H1 (cell line): ENCODE data around the gene MYO1D. TPM values are rescaled to one million over a fixed set of nuclear protein-coding genes. Genes with fewer than 3 reads are reported as not detected.
A peak's percentile ranks its signal among the peaks of the same experiment; 100 is the strongest.

ENCODE experiments used
- CTCF ChIA-PET: fragments of 300-600 bp; sonication (Branson Sonifier 250); formaldehyde crosslinking; loops from one replicate; lab custom pipeline; 2021; ENCODE audit not compliant: partially characterized antibody; lab: Charles Lee
- POLR2A ChIA-PET: fragments of 300-600 bp; sonication (Branson Sonifier 250); formaldehyde crosslinking; loops from one replicate; lab custom pipeline; 2021; ENCODE audit warnings: inconsistent platforms; ENCODE audit not compliant: partially characterized antibody; lab: Charles Lee
- DNase-seq, 2 experiments: peaks; one replicate each; pipeline versions ENCODE4 v3.0.0 to v3.0.0-alpha.2; 2010 to 2022; ENCODE audit warnings: low spot score in 2 of 2, low read depth in 1 of 2, mixed read lengths in 1 of 2
- FAIRE-seq: peaks from 2 replicates; lab custom pipeline; 2011; peaks lifted over from hg19 to GRCh38; lab: Jason Lieb, UNC
- H2AFZ ChIP-seq: 2 replicates; pipeline ENCODE4 v1.8.1; 2012; ENCODE audit warnings: low read length, inconsistent platforms
- H2AK5ac ChIP-seq: 2 replicates; pipeline ENCODE4 v1.6.1; 2013; ENCODE audit warnings: low read depth, low read length
- H2BK120ac ChIP-seq: replicated peaks from 2 replicates; pipeline ENCODE3; 2013; ENCODE audit warnings: low read depth, low read length, inconsistent platforms
- H2BK12ac ChIP-seq: 2 replicates; pipeline ENCODE4 v1.6.1; 2013; ENCODE audit warnings: low read depth, low read length
- H2BK15ac ChIP-seq: 2 replicates; pipeline ENCODE4 v1.6.1; 2013; ENCODE audit warnings: low read length
- H2BK20ac ChIP-seq: 2 replicates; pipeline ENCODE4 v1.6.1; 2013; ENCODE audit warnings: low read length
- H2BK5ac ChIP-seq: 2 replicates; pipeline ENCODE4 v1.6.1; 2013; ENCODE audit warnings: low read depth, low read length
- H3K14ac ChIP-seq: 2 replicates; pipeline ENCODE4 v1.6.1; 2013; ENCODE audit warnings: inconsistent platforms; ENCODE audit not compliant: insufficient read length
- H3K18ac ChIP-seq: 2 replicates; pipeline ENCODE4 v1.6.1; 2013; ENCODE audit warnings: low read length; ENCODE audit errors: extremely low read depth
- H3K23ac ChIP-seq: 2 replicates; pipeline ENCODE4 v1.6.1; 2013; ENCODE audit warnings: inconsistent platforms; ENCODE audit not compliant: insufficient read length
- H3K23me2 ChIP-seq: 2 replicates; pipeline ENCODE4 v1.6.1; 2013; ENCODE audit warnings: low read depth, low read length
- H3K27ac ChIP-seq: 2 replicates; pipeline ENCODE4 v1.6.1; 2011; ENCODE audit warnings: low read depth, low read length, inconsistent platforms
- H3K27me3 ChIP-seq, 4 experiments: replicated peaks in 1 of 4; 1 replicate in 1 of 4; 2 replicates in 3 of 4; pipeline versions ENCODE4 v1.6.1 to v1.8.1; 2011 to 2013; ENCODE audit warnings: low read length in 3 of 4, mild to moderate bottlenecking in 3 of 4, inconsistent platforms in 2 of 4, mixed read lengths in 2 of 4, moderate library complexity in 1 of 4; ENCODE audit not compliant: control insufficient read depth in 3 of 4, insufficient read depth in 3 of 4; ENCODE audit errors: extremely low read depth in 1 of 4
- H3K36me3 ChIP-seq, 4 experiments: 2 replicates each; pipeline versions ENCODE4 v1.6.1 to v1.8.1; 2011 to 2013; ENCODE audit warnings: mild to moderate bottlenecking in 4 of 4, low read length in 3 of 4, moderate library complexity in 2 of 4, control low read depth in 1 of 4, inconsistent platforms in 1 of 4; ENCODE audit not compliant: insufficient read depth in 4 of 4, control insufficient read depth in 2 of 4
- H3K4ac ChIP-seq: replicated peaks from 2 replicates; pipeline ENCODE3; 2013; ENCODE audit warnings: low read length, low read depth, mixed read lengths, inconsistent platforms; ENCODE audit not compliant: insufficient read length
- H3K4me1 ChIP-seq, 4 experiments: replicated peaks in 1 of 4; 1 replicate in 1 of 4; 2 replicates in 3 of 4; pipeline versions ENCODE4 v1.6.1 to v1.8.1; 2011 to 2013; ENCODE audit warnings: low read length in 3 of 4, inconsistent platforms in 2 of 4, mixed read lengths in 1 of 4; ENCODE audit not compliant: insufficient read depth in 4 of 4, control insufficient read depth in 3 of 4
- H3K4me2 ChIP-seq, 2 experiments: 2 replicates each; pipeline versions ENCODE4 v1.6.1 to v1.8.1; 2011 to 2013; ENCODE audit warnings: low read depth in 2 of 2, low read length in 2 of 2, control low read depth in 1 of 2, inconsistent platforms in 1 of 2, mild to moderate bottlenecking in 1 of 2; ENCODE audit not compliant: insufficient read depth in 1 of 2
- H3K4me3 ChIP-seq, 4 experiments: fragments of 200-600, 300-600 bp in 1 of 4; sonication (generic), shearing (Covaris generic), sonication (Bioruptor Twin) in 1 of 4; 2 replicates each; pipeline versions ENCODE4 v1.5.1 to v1.8.1; 2011 to 2016; ENCODE audit warnings: low read length in 4 of 4, low read depth in 3 of 4, control low read depth in 2 of 4, inconsistent platforms in 2 of 4, mild to moderate bottlenecking in 2 of 4, mixed read lengths in 1 of 4, moderate library complexity in 1 of 4; ENCODE audit not compliant: insufficient read depth in 2 of 4; ENCODE audit errors: extremely low read depth in 1 of 4
- H3K56ac ChIP-seq: replicated peaks from 2 replicates; pipeline ENCODE3; 2013; ENCODE audit warnings: low read depth, mild to moderate bottlenecking, mixed read lengths, low read length, inconsistent platforms; ENCODE audit not compliant: insufficient read length
- H3K79me1 ChIP-seq: 2 replicates; pipeline ENCODE4 v1.6.1; 2013; ENCODE audit warnings: low read depth, low read length, control low read depth
- H3K79me2 ChIP-seq, 2 experiments: 2 replicates each; pipeline versions ENCODE4 v1.6.1 to v1.8.1; 2012 to 2013; ENCODE audit warnings: low read length in 2 of 2, mild to moderate bottlenecking in 2 of 2, inconsistent platforms in 1 of 2; ENCODE audit not compliant: insufficient read depth in 2 of 2, control insufficient read depth in 1 of 2
- H3K9ac ChIP-seq, 4 experiments: replicated peaks in 1 of 4; 1 replicate in 1 of 4; 2 replicates in 3 of 4; pipeline versions ENCODE4 v1.6.1 to v1.8.1; 2011 to 2013; ENCODE audit warnings: low read depth in 3 of 4, low read length in 3 of 4, control low read depth in 2 of 4, mild to moderate bottlenecking in 2 of 4, moderate library complexity in 2 of 4, inconsistent platforms in 1 of 4; ENCODE audit errors: extremely low read depth in 1 of 4
- H3K9me3 ChIP-seq, 2 experiments: 2 replicates each; pipeline versions ENCODE4 v1.6.1 to v1.8.1; 2012 to 2013; ENCODE audit warnings: mild to moderate bottlenecking in 2 of 2, moderate library complexity in 2 of 2, control low read depth in 1 of 2, inconsistent platforms in 1 of 2, low read depth in 1 of 2, low read length in 1 of 2, mixed read lengths in 1 of 2; ENCODE audit not compliant: insufficient read depth in 2 of 2
- H4K20me1 ChIP-seq, 2 experiments: replicated peaks in 1 of 2; 2 replicates each; pipeline versions ENCODE3 to v1.8.1; 2011 to 2013; ENCODE audit warnings: inconsistent platforms in 2 of 2, low read length in 2 of 2, mild to moderate bottlenecking in 1 of 2; ENCODE audit not compliant: insufficient read depth in 2 of 2, control insufficient read depth in 1 of 2
- H4K5ac ChIP-seq: 2 replicates; pipeline ENCODE4 v1.6.1; 2013; ENCODE audit warnings: low read length, low read depth, mixed read lengths, inconsistent platforms; ENCODE audit not compliant: insufficient read length
- H4K8ac ChIP-seq: 2 replicates; pipeline ENCODE4 v1.8.0; 2013; ENCODE audit warnings: mild to moderate bottlenecking, moderate library complexity, low read length, inconsistent platforms; ENCODE audit not compliant: insufficient read depth; ENCODE audit errors: extremely low read depth
- H4K91ac ChIP-seq: replicated peaks from 2 replicates; pipeline ENCODE3; 2013; ENCODE audit warnings: low read length, mixed read lengths, inconsistent platforms; ENCODE audit not compliant: insufficient read length
- HDAC2 ChIP-seq, 2 experiments: fragments of 300-600 bp in 1 of 2; sonication (generic) in 1 of 2; IDR thresholded peaks; 2 replicates each; pipeline ENCODE4 v1.6.1; 2011 to 2012; ENCODE audit warnings: low read depth in 2 of 2, low read length in 2 of 2, mild to moderate bottlenecking in 2 of 2, moderate library complexity in 2 of 2, borderline replicate concordance in 1 of 2, inconsistent platforms in 1 of 2
- SAP30 ChIP-seq: fragments of 300-600 bp; sonication (generic); IDR thresholded peaks from 2 replicates; pipeline ENCODE4 v1.7.1; 2012; ENCODE audit warnings: low read length, moderate library complexity, mild to moderate bottlenecking, inconsistent platforms; ENCODE audit not compliant: insufficient read depth, insufficient replicate concordance
- WGBS, 2 experiments: shearing (Covaris generic) in 1 of 2; methylation state at CpG; one replicate each; pipeline versions ENCODE4 v1.1.6 to v1.1.7; 2013 to 2015; ENCODE audit warnings: low lambda C conversion rate in 2 of 2, mixed read lengths in 2 of 2, inconsistent platforms in 1 of 2, low coverage in 1 of 2, missing lambda C conversion rate in 1 of 2; ENCODE audit not compliant: insufficient replicate concordance in 2 of 2, insufficient coverage in 1 of 2, insufficient read length in 1 of 2; ENCODE audit errors: extremely low coverage in 1 of 2, missing lambda C conversion rate in 1 of 2; 5-methylcytosine and 5-hydroxymethylcytosine counted together
- polyA plus RNA-seq, 7 experiments: library from polyadenylated mRNA; depleted of rRNA in 3 of 7; stranded (reverse) in 5 of 7; unstranded in 2 of 7; fragments of >200 nt in 5 of 7; fragments of 200-250 nt in 2 of 7; gene quantifications; 1 replicate in 5 of 7; 2 replicates in 1 of 7; 4 replicates in 1 of 7; pipeline versions ENCODE4 v1.2.1 to v1.2.3, GENCODE V29; 2011 to 2013; ENCODE audit warnings: missing spikeins in 2 of 7, mixed read lengths in 2 of 7
- total RNA-seq: library from RNA; stranded (reverse); fragmentation: NEBNext Ultra II Directional; extraction: Animal tissue kit (Norgen Biotek cat#: 25700); gene quantifications from 2 replicates; pipeline ENCODE4 v1.2.1, GENCODE V29; 2021
- TF ChIP-seq, protein P1 (sequence below): IDR thresholded peaks from 2 replicates; pipeline ENCODE4 v1.6.1; 2012; ENCODE audit warnings: inconsistent platforms

Gene MYO1D
- total and polyA plus RNA-seq, 2 of the 8 experiments (the other 6 are each of a cell fraction or from before 2014, with no cell fraction given): 6.5 to 25.4 TPM

DNA sequence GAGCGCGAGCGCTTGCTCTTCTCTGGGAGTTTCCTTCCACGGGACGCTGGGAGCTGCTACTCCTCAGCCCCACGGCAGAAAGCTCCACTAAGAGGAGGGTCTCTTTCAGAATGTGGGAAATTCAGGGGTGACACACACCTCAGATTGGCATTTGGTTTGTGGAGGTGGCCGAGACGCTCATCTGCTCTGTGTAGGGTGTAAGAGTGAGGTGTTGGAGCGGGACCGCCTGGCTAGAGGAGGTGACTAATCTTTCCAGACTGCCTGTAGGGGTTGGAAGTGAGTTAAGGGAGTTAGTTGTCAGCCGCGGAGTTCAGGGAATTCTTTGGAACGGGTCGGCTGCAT lies 431.9 kb downstream of the MYO1D start:
- peaks cover 0 to 4% (median 1%) of the 10 kb centered on the region in 4 experiments; a peak in 2 of 7 replicates for H3K4me1 ChIP-seq
- peak overlapping the region; percentile 82; the same call in 1 of the 2 replicates for H2BK5ac ChIP-seq
- no peak for FAIRE-seq
- H3K23ac ChIP-seq: no peak overlapping the region
- H3K36me3 ChIP-seq: peaks cover 0 to 33% (median 9%) of the 10 kb centered on the region in 4 experiments; a peak in 5 of 8 replicates
- 5% methylated on average over 12 of the region's 14 CpGs; no CpG with 5 or more reads in 1 of the 2 experiments for WGBS, 2 experiments
- CTCF ChIA-PET: interaction anchor here (1.1 to 4.8 kb wide), 14 partner anchors 9 to 181 kb away, joined by 3 to 47 read pairs (median 4); no protein-coding TSS in a partner anchor
- no peak overlapping the region for H4K5ac ChIP-seq
- no peak overlapping the region for H2AFZ ChIP-seq
- POLR2A ChIA-PET: interaction anchor here (0.5 to 3.3 kb wide), 20 partner anchors 9 to 176 kb away, joined by 3 to 15 read pairs (median 4); partner anchors contain the start of genes C17orf75, CDK5R1 and ZNF207
- peaks cover 3 to 6% of the 10 kb centered on the region in 2 experiments for H4K20me1 ChIP-seq
- H2AK5ac ChIP-seq: no peak overlapping the region
- peaks cover 9% of the 10 kb centered on the region in 2 experiments; a peak in 3 of 4 replicates for H3K9me3 ChIP-seq
- H3K27ac ChIP-seq: peak overlapping the region; percentile 90; the same call in 1 of the 2 replicates
- H4K91ac ChIP-seq: peak overlapping the region; percentile 59
- H2BK20ac ChIP-seq: no peak overlapping the region
- H3K4me2 ChIP-seq: peak overlapping the region; percentile 77 to 87
- H3K14ac ChIP-seq: no peak overlapping the region
- H3K4me3 ChIP-seq: peak overlapping the region; percentile 93 to 98 (median 96)
- no peak overlapping the region for H2BK15ac ChIP-seq
- peak overlapping the region; percentile 23; the same call in 1 of the 2 replicates for H4K8ac ChIP-seq
- H3K27me3 ChIP-seq: peaks cover 0 to 2% (median 0%) of the 10 kb centered on the region in 4 experiments; a peak in 1 of 7 replicates
- no peaks in the 10 kb centered on the region; the same call in 1 of the 2 replicates for H3K79me1 ChIP-seq
- H3K4ac ChIP-seq: peak overlapping the region; percentile 46
- H2BK120ac ChIP-seq: no peak overlapping the region
- no peaks in the 10 kb centered on the region for H3K23me2 ChIP-seq
- TF ChIP-seq HDAC2 (IDR thresholded peaks at IDR 0.05; ENCODE audit: borderline replicate concordance in 1 of 2, low read depth in 2 of 2, low read length in 2 of 2): 0 out of 4 replicates have a peak, but pooled peaks of 1 of the 2 experiments have one; percentile 36
- TF ChIP-seq, protein P1, sequence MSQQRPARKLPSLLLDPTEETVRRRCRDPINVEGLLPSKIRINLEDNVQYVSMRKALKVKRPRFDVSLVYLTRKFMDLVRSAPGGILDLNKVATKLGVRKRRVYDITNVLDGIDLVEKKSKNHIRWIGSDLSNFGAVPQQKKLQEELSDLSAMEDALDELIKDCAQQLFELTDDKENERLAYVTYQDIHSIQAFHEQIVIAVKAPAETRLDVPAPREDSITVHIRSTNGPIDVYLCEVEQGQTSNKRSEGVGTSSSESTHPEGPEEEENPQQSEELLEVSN: no peak
- TF ChIP-seq SAP30: peak; percentile 84
- H3K9ac ChIP-seq: peak overlapping the region; percentile 80 to 86 (median 84)
- no peak overlapping the region for H2BK12ac ChIP-seq
- no peak overlapping the region; the same call in 1 of the 2 replicates for H3K18ac ChIP-seq
- H3K56ac ChIP-seq: peak overlapping the region; percentile 59
- H3K79me2 ChIP-seq: peaks cover 18 to 53% of the 10 kb centered on the region in 2 experiments
- no peak for DNase-seq
